Measurements from ENCODE around the gene LACTBL1. TPM values are rescaled to one million over a fixed set of nuclear protein-coding genes. Genes with fewer than 3 reads are reported as not detected.

The LACTBL1 gene
- total RNA-seq, 1 donor from 2014 or later = not detected

DNA sequence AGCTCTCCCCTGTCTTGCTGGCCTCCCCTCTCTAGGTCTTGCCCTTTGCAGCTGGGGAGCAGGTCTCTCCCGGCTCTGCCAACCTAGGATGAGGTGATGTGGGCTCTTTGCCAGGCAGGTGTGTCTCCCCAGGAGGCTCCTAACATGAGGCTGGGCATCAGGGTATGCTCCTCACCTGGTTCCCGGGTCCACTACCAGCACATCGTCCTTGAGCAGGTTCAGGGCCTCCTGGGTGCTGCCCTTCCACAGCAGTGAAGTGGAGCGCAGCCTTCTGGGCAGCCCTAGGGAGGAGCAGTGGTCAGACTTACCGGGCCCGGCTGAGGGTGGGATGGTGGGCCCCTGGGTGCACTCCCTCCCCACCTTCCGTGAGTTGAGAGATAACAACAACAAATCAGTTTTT, 17.5 kb downstream of the LACTBL1 start:
- peaks cover 39% of the 10 kb centered on the region for H3K27me3 ChIP-seq (ENCODE audit: insufficient read depth, low read length)
- H3K4me3 Mint-ChIP-seq (ENCODE audit: unreplicated experiment) = no peak overlapping the region

DNA sequence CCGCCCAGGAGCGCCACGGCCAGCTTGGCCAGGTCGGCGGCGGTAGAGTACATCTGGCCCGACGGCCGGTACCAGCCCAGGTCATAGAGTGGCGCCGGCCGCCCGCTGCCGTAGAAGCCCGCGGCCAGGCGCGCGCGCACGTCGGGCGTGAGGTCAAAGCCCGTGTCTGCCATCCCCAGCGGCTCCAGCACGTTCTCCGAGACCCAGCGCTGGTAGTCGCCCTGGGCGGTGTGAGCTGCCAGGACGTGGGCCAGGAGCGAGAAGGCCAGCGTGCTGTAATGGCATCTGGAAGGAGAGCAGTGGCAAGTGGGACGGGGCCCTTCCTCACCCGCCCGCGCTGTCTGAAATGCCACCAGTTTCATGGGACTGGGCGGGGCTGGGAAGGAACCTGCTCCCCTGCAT, 18.9 kb downstream of the LACTBL1 start:
- Histone ChIP-seq H3K9ac (ENCODE audit: low read length) (no peak overlapping the region), H2AFZ (ENCODE audit: low read depth, low read length) (peak overlapping the region; percentile 5), H3K27me3 (ENCODE audit: insufficient read depth, low read length) (peaks cover 37% of the 10 kb centered on the region), H3K4me2 (ENCODE audit: low read length) (peak overlapping the region; percentile 41), H3K36me3 (ENCODE audit: insufficient read depth, low read length) (no peaks in the 10 kb centered on the region), H3K27ac (ENCODE audit: low read depth, low read length) (no peak overlapping the region), H4K20me1 (ENCODE audit: insufficient read depth, low read length) (no peaks in the 10 kb centered on the region), H3K4me3 (ENCODE audit: insufficient read depth, low read depth, low read length) (no peak overlapping the region), H3K9me3 (ENCODE audit: insufficient read depth, low read depth, low read length) (no peaks in the 10 kb centered on the region), H3K4me1 (ENCODE audit: insufficient read depth, low read length) (no peaks in the 10 kb centered on the region), H3K79me2 (ENCODE audit: insufficient read depth, low read length) (no peaks in the 10 kb centered on the region)
- no peaks in the 10 kb centered on the region for H3K9me3 Mint-ChIP-seq (ENCODE audit: unreplicated experiment)
- no peak overlapping the region for H3K27ac Mint-ChIP-seq (ENCODE audit: unreplicated experiment)
- no peaks in the 10 kb centered on the region for H3K4me1 Mint-ChIP-seq (ENCODE audit: low read depth, unreplicated experiment)
- no peaks in the 10 kb centered on the region for H3K36me3 Mint-ChIP-seq (ENCODE audit: low read depth, unreplicated experiment)
- TF ChIP-seq, protein P1, sequence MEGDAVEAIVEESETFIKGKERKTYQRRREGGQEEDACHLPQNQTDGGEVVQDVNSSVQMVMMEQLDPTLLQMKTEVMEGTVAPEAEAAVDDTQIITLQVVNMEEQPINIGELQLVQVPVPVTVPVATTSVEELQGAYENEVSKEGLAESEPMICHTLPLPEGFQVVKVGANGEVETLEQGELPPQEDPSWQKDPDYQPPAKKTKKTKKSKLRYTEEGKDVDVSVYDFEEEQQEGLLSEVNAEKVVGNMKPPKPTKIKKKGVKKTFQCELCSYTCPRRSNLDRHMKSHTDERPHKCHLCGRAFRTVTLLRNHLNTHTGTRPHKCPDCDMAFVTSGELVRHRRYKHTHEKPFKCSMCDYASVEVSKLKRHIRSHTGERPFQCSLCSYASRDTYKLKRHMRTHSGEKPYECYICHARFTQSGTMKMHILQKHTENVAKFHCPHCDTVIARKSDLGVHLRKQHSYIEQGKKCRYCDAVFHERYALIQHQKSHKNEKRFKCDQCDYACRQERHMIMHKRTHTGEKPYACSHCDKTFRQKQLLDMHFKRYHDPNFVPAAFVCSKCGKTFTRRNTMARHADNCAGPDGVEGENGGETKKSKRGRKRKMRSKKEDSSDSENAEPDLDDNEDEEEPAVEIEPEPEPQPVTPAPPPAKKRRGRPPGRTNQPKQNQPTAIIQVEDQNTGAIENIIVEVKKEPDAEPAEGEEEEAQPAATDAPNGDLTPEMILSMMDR (IDR thresholded peaks at IDR 0.05; ENCODE audit: insufficient read depth, low read depth, low read length) = no peak
- TF ChIP-seq EZH2 (IDR thresholded peaks at IDR 0.05; ENCODE audit: insufficient read depth, low read length) = peak; percentile 87
- FAIRE-seq (no peak), DNase-seq (ENCODE audit: low read depth) (no peak)
- peaks cover 41% of the 10 kb centered on the region for H3K27me3 Mint-ChIP-seq (ENCODE audit: low read depth, unreplicated experiment)
- no peak overlapping the region for H3K4me3 Mint-ChIP-seq (ENCODE audit: unreplicated experiment)

More for the DNA sequence above, 17.5 kb downstream of the LACTBL1 start:
- Histone ChIP-seq H2AFZ (ENCODE audit: low read depth, low read length) (no peak overlapping the region), H3K4me1 (ENCODE audit: insufficient read depth, low read length) (no peaks in the 10 kb centered on the region), H3K9ac (ENCODE audit: low read length) (no peak overlapping the region), H3K4me2 (ENCODE audit: low read length) (no peak overlapping the region), H3K27ac (ENCODE audit: low read depth, low read length) (no peak overlapping the region), H3K4me3 (ENCODE audit: insufficient read depth, low read depth, low read length) (no peak overlapping the region), H3K9me3 (ENCODE audit: insufficient read depth, low read depth, low read length) (no peaks in the 10 kb centered on the region), H3K36me3 (ENCODE audit: insufficient read depth, low read length) (no peaks in the 10 kb centered on the region), H3K79me2 (ENCODE audit: insufficient read depth, low read length) (no peaks in the 10 kb centered on the region), H4K20me1 (ENCODE audit: insufficient read depth, low read length) (no peaks in the 10 kb centered on the region)
- no peak for TF ChIP-seq EZH2 (IDR thresholded peaks at IDR 0.05; ENCODE audit: insufficient read depth, low read length)
- TF ChIP-seq, protein P1 (IDR thresholded peaks at IDR 0.05; ENCODE audit: insufficient read depth, low read depth, low read length) = no peak
- Mint-ChIP-seq H3K27ac (ENCODE audit: unreplicated experiment) (no peak overlapping the region), H3K27me3 (ENCODE audit: low read depth, unreplicated experiment) (peaks cover 46% of the 10 kb centered on the region), H3K36me3 (ENCODE audit: low read depth, unreplicated experiment) (no peaks in the 10 kb centered on the region), H3K4me1 (ENCODE audit: low read depth, unreplicated experiment) (no peaks in the 10 kb centered on the region), H3K9me3 (ENCODE audit: unreplicated experiment) (no peaks in the 10 kb centered on the region)
- DNase-seq (ENCODE audit: low read depth) = no peak
- FAIRE-seq = no peak

DNA sequence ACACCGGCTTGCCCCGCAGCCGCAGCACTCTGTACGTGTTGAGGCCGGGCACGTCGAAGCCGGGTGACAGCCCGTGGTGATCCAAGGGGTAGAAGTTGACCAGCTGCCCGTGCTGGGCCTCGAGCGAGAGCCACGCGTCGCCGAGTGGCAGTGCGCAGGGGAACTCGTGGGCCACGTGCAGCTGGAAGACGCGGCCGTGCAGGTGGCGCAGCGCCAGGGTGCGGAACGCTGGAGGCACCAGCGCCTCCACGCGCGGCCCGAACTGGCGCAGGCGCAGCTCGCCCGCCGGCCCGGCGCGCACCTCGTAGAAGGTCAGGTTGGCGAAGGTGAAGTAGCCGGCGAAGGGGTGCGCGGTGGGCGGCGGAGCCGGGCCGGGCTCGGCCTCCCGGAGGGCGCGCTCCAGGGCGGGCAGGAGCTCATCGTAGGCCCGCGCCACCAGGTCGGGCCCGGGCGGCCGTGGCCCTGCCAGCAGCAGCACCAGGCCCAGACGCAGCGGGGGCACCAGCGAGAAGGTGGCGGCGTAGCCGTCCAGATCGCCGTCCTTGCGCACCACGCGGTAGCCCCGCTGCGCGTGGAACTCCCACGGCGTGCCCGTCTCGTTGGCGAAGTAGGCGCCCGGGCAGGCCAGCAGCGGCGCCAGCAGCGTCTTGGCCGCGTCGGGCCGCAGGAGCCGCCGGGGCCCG, 19.5 kb downstream of the LACTBL1 start:
- Histone ChIP-seq H3K4me1 (ENCODE audit: insufficient read depth, low read length) (no peaks in the 10 kb centered on the region), H3K9ac (ENCODE audit: low read length) (no peak overlapping the region), H3K4me2 (ENCODE audit: low read length) (peak overlapping the region; percentile 41), H3K36me3 (ENCODE audit: insufficient read depth, low read length) (no peaks in the 10 kb centered on the region), H3K9me3 (ENCODE audit: insufficient read depth, low read depth, low read length) (no peaks in the 10 kb centered on the region), H4K20me1 (ENCODE audit: insufficient read depth, low read length) (no peaks in the 10 kb centered on the region), H3K27me3 (ENCODE audit: insufficient read depth, low read length) (peaks cover 38% of the 10 kb centered on the region), H2AFZ (ENCODE audit: low read depth, low read length) (peak overlapping the region; percentile 41), H3K79me2 (ENCODE audit: insufficient read depth, low read length) (no peaks in the 10 kb centered on the region), H3K4me3 (ENCODE audit: insufficient read depth, low read depth, low read length) (no peak overlapping the region), H3K27ac (ENCODE audit: low read depth, low read length) (no peak overlapping the region)
- no peak for DNase-seq (ENCODE audit: low read depth)
- H3K4me1 Mint-ChIP-seq (ENCODE audit: low read depth, unreplicated experiment) = no peaks in the 10 kb centered on the region
- no peaks in the 10 kb centered on the region for H3K9me3 Mint-ChIP-seq (ENCODE audit: unreplicated experiment)
- H3K27me3 Mint-ChIP-seq (ENCODE audit: low read depth, unreplicated experiment) = peaks cover 45% of the 10 kb centered on the region
- no peaks in the 10 kb centered on the region for H3K36me3 Mint-ChIP-seq (ENCODE audit: low read depth, unreplicated experiment)
- no peak overlapping the region for H3K4me3 Mint-ChIP-seq (ENCODE audit: unreplicated experiment)
- TF ChIP-seq, protein P1 (IDR thresholded peaks at IDR 0.05; ENCODE audit: insufficient read depth, low read depth, low read length) = no peak
- peak; percentile 96 for TF ChIP-seq EZH2 (IDR thresholded peaks at IDR 0.05; ENCODE audit: insufficient read depth, low read length)
- FAIRE-seq = no peak
- H3K27ac Mint-ChIP-seq (ENCODE audit: unreplicated experiment) = no peak overlapping the region
